Jurkat, Clone E6-1 (cell line): ENCODE results near the gene ZBBX.

Experiments
- DNase-seq: peaks from one replicate; pipeline ENCODE4 v3.0.0-alpha.2; 2011; ENCODE audit warnings: low read depth, low spot score
- H3K4me3 ChIP-seq: 2 replicates; pipeline ENCODE4 v1.5.1; 2011; ENCODE audit warnings: mild to moderate bottlenecking, low read length, control low read depth, moderate library complexity

ZBBX gene

DNA sequence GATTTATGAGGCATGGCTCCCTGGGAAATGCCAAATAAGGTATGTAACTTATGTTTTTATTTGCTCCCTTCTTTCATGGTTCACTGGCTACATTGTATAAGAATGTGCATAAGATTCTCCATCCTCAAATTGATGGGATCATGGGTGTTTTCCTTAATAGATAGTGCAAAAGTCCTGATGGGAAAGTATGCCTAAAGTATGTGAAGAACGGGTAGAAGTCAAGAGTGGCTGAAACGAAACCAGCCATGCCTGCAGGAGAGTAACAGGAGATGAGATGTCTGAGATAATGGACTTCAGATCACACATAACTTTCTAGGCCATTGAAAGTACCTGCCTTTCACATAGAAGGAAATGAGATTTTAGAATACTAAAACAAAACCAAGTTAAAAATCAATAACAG, 56.5 kb downstream of the ZBBX start:
- DNase-seq, result no peak
- no peak overlapping the region for H3K4me3 ChIP-seq

DNA sequence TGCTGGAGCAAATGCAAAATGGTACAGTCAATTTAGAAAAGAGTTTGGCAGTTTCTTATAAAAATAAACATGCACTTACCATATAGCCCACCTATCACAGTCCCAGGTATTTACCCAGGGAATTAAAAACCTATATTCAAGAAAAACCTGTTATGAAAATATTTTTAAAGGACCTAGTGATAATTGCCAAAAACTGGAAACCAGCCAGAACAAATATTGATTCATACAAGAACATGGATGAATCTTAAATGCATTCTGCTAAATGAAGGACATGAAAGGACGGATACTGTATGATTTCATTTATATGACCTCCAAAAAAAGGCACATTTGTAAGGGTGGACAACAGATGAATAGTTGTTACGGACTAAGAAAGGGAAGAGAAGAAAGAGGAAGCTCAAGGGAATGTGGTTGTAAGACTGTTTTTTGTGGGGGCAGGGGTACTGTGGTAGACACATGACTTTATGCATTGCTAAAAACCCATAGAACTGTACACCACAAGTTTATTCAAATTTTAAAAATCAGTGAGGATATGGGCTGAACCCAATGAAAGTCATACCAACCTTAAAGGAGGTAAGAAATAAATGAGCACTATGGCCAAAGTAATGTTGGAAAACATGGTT, 61.0 kb downstream of the ZBBX start:
- H3K4me3 ChIP-seq, result no peak overlapping the region
- DNase-seq, result no peak

DNA sequence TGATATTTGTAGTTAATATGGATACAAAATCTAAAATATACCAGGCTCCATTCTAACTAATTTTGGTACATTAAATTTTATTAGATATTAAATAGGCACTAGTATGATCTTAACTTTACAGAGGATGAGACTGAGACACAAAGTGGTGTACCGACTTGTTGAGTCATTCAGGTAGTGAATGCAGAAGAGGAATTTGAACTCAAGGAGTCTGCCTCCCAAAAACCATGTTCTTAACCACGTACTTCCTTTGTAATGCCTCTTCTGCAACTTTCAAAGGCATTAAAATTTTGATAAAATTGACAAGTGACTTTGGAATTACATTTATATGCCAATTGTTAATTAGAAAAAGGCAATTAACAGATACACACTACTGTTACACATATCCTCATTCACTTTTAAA, 61.8 kb downstream of the ZBBX start:
- H3K4me3 ChIP-seq, result no peak overlapping the region
- DNase-seq, result no peak

DNA sequence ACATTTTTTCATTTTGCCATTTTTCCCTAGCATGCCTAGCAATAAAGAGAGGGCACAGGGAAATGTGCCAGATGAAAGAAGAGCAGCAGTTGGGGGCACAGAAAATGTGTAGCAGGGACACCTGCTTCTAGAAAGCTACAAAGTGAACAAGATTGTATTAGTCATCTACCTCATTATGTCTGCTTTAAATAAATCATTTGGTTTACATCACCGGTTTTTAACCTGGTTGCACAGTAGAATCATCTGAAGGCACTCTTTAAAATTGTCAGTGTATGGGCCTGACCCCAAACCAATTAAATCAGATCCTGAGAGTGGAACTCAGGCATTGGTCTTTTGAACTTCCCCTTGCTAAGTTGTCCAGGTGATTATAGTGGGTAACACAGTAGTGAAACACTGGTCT, 73.8 kb downstream of the ZBBX start:
- DNase-seq, result no peak
- H3K4me3 ChIP-seq, result no peak overlapping the region

DNA sequence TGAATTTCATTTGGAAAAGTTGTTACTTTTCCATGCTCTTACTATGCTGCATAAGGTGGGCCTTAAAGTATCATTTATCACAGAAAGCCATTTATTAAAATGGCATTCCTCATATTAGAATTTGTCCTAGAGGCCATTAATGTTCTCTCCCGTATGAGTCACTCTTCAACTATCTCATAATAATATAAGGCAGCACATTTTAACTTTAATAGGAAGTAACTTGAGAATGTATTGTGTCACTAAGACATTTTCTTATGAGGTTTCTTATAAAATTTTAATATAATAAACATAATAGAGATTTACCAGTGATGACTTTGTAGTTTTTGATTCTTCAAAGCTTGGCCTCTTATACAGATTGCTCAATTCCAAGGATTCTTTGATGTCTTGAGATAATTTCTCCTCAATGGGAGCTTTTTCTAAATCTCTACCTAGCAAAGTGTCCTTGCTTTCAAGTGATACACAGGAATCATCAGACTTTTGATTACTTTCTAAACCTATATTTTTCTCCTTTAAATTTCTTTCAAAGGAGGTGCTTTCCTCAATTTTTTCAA, 74.7 kb downstream of the ZBBX start:
- no peak for DNase-seq
- no peak overlapping the region for H3K4me3 ChIP-seq

DNA sequence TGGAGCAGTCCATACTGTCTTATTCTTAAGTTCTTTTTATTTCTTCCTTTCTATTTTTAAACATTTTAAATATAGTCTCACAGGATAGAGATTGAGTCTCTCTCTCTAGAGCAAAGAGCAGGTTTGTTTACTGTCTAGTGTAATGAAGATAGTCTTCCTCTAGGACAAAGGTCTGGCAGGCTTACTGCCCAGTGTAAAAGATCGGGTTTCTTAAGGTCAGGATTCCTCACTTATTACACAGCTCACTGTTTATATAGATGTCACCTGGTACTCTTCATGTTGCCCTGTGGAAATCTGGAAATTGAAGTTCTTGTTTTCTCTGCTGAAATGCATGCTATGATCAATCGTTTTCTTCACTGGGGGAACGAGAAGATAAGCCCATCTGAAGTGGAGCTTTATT, 76.0 kb downstream of the ZBBX start:
- no peak for DNase-seq
- H3K4me3 ChIP-seq, result no peak overlapping the region

DNA sequence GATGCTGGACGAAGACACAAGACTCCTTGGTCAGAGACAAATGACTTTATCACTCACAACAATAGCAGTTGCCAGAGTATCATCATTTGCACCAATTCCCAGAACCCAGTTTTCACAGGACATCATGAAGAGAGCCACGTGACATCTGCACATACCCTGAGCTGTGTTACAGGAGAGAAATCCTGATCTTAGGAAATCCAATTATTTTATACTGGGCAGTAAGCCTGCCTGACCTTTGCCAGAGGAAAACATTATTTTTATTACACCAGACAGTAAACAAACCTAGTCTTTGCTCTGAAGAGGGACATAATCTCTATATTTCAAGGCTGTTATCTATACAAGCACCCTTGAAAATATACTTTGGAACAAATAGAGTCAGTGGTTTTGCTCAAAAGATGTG, 77.4 kb downstream of the ZBBX start:
- no peak for DNase-seq

DNA sequence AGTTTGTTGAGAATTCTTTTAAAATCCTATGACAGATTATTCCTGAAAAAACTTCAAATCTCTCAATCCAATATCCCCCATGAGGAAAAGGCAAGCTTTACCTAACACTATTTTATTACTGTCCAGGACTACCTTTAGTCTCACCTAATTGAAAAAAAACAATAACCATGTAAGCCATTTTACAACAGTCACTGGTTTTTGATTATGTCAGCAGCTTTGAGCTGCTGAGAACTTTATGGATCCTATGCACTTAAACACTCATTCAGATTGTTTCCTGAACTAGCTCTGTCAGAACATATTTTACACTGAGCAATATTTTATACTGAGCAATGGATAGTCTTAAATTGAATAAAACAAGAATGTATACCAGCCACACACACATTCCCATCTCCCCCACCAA, 79.9 kb downstream of the ZBBX start:
- H3K4me3 ChIP-seq, result no peak overlapping the region
- DNase-seq, result no peak

More for the DNA sequence above, 77.4 kb downstream of the ZBBX start:
- no peak overlapping the region for H3K4me3 ChIP-seq

DNA sequence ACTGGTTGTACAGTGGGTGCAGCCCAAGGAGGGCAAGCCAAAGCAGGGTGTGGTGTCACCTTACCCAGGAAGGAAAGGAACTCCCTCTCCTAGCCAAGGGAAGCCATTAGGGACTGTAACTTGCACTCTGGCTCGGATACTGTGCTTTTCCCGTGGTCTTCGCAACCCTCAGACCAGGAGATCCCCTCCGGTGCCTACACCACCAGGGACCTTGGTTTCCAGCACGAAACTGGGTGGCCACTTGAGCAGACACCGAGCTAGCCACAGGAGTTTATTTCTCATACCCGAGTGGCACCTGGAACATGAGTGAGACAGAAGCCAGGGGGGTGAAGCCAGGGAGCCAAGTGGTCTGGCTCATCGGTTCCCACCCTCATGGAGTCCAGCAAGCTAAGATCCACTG, 90.7 kb downstream of the ZBBX start:
- no peak overlapping the region for H3K4me3 ChIP-seq
- no peak for DNase-seq

DNA sequence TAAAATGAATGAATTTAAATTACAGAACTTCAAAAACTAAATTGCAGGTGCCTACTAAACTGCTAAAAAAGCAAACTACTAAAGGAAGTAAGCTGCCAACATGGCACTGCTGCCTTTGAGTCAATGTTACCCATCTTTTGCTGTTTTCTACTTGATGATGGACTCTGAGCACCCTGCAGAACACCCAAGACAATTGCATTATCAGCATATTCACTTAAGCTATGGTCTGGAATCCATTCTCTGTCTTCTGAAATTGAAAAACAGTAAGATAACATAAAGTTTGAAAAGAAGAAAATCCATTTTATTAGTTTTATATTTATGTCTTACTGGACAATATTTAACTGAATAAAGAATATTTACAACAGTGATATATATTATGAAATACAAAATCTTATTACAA, 91.4 kb downstream of the ZBBX start:
- no peak overlapping the region for H3K4me3 ChIP-seq
- DNase-seq, result no peak

DNA sequence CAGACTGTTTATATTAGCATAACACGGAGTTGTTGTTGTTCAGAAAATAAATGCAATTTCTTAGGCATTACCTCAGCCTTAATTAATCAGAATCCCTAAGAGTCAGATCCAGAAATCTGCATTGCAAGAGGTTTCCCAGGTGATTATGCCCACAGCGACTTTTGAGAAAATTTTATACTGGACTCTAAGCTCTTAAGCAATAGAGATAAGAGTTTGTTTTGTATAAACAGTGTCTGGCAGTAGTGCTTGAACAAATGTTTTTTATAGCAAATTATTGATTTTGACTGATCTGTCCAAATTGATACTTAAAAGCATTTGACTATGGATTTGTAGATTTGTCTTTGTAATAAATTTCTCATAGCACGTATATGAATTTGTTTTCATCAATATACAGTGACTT, 92.8 kb downstream of the ZBBX start:
- DNase-seq, result no peak
- no peak overlapping the region for H3K4me3 ChIP-seq

DNA sequence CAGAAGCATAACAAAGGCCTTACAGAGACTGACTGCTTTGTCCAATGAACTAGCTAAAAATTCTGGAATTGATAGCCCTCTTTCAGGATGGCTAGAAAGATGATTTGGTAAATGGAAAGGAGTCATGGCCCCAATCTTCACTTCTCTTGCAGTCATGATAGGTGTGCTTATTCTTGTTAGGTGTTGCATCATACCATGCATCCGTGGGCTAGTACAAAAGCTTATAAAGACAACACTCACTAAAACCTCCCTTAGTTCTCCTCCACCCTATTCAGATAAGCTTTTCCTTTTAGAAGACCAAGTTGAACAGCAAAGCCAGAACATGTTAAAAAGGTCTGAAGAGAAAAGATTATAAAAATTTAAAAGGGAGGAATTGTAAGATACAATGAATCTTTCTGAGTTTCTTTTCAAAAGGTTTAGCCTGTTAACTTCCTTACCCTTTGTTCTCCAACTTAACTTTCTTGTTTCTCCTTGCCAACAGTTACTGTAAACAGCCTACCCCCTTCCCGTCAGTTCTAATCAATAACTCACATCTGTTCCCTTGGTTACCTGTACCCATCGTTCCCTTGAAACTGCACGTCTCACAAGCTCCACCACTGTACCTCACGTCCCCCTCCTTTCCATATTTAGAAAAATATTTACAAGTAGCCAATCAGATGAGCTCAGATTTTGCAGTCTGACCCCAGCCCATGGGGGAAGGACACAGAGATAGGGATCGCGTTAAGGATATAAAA, 105.8 kb downstream of the ZBBX start:
- DNase-seq, result no peak
- no peak overlapping the region for H3K4me3 ChIP-seq

DNA sequence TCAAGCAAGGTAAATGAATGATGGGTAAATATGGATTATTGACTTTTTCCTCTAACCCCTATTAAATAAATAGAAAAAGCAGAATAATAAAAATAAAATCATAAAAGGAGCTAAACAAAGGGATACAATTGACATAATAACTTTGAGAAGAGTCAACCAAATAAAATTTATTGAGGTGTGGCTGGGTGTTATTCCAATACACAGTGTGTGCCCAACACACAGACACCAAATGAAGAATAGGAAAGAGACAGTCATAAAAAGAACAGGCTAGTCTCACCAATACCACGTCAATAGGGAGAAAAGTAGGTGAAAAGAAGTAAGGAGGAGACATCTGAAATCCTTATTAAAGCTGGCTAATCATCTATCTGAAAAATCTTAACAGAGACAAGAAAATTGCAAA, 127.1 kb downstream of the ZBBX start:
- no peak overlapping the region for H3K4me3 ChIP-seq
- DNase-seq, result no peak

DNA sequence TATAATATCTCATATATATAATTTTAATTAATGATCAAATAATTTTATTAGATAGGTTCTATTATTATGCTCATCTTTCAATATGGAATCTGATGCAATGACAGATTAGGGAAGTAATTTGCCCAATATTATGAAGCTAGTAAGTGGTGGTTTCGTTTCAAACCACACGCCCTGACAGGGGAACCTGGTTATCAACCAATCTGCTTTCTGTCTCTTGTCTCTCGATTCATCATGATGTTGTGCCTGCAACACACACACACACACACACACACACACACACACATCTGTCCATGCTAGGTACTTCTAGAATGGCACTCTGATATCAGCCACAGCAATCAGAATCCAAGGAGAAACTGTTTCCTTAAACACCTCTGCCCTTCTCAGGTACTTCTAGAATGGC, 128.4 kb downstream of the ZBBX start:
- no peak overlapping the region for H3K4me3 ChIP-seq
- no peak for DNase-seq

DNA sequence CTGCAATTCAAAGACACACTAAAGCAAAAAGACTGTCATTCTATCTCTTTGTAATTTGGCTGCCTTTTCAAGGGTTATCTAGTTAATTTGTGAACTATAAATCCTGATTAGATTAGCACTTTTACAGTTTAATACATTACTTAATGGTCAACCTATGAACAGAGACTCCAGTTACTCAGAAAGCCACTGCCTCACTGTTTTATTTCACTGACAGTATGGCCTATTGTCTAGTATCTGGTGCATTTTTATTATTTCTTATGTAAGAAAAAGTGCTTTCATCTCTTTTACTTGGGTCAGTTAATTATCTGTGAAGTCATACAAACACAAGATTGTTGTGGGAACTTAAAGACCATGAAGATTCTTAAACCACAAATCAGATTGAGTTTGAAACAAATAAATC, 133.8 kb downstream of the ZBBX start:
- H3K4me3 ChIP-seq, result no peak overlapping the region
- DNase-seq, result no peak

DNA sequence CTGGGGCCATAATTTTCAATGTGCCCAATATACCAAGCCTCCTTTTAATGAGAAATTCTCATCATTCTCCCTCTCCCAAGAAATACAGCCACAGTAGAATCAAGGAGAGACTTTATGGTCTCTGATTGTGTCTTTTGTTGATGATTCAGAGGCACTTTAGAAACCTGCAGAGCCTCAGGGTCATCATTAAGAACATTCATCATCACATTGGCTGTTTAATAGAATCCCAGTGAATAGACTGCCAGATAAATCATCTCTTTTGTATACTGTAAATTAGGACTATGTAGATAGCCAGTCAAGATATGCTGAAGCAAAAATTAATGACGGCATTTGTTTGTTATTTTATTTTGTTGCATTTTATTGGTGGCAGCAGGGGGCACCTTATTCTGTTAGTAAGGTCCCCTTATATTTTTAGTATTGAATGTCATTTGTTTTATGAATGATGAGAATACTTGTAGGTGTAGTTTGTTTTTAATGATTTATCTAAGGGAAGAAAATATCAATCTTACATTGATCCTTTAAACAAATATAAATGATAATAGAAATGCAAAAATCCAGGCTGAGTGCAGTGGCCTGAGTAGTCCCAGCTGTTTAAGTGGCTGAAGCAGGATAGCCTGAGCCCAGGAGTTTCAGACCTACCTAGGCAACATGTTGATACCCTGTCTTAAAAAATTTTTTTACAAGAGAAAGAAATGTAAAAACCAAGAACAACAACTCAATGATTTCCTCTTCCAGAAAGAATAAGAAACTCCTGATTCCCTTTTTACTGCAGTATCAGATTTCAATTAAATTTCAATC, 138.8 kb downstream of the ZBBX start:
- no peak overlapping the region for H3K4me3 ChIP-seq
- no peak for DNase-seq

DNA sequence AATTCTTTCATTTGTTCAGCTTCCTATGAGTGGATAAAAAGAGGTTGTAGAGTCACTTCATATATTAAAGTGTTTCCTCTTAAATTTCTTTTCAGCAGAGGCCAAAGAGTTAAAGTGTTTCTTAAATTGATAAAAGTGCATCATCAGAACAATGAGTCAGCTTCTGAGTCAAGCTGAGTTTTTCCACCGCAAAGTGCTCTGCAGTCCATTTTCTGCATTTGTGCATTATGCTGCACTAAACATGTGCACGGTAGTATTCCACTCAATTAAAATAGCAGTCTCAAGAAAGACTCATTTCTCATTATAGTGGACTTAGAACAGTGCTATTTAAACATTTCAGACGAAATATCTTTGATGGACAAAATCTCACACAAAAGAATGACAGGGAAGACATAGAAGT, 152.0 kb downstream of the ZBBX start:
- DNase-seq, result no peak
- no peak overlapping the region for H3K4me3 ChIP-seq

DNA sequence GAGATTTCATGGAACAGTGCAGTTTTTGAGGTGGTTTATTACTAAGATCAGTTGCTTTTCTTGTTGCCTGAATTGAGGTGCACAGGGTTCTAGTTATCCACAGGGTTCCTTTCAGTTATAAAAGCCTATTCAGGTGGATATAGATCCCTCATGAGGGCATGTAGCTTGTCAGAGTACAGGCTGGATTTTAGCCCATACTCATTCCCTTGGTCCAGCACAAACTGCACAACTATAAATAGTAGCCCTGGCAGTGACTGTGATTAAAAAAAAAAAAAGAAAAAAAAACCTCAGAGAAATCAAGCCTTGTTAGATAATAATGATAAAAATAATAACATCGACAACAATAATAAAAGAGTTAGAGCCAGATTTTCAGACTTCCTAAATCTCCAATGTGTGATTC, 154.3 kb downstream of the ZBBX start:
- no peak overlapping the region for H3K4me3 ChIP-seq
- DNase-seq, result no peak

DNA sequence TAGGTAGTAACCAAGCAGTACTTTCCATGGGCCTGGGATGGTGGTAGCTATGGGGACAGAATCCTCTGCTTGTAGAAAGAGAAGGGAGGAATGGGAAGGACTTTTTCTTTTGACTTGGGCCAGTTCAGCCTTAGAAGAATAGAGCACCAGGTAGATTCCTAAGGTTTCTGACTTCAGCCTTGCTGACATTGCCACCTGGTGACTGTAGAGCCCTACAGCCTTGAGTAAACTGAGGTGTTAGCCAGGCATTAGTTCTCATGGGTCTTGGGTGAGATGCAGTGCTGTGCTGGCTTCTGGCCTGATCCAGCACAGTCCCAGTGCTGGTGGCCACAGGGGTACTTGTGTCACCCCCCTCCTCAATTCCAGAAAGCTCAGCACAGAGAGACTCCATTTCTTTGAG, 171.1 kb downstream of the ZBBX start:
- no peak for DNase-seq
- no peak overlapping the region for H3K4me3 ChIP-seq

DNA sequence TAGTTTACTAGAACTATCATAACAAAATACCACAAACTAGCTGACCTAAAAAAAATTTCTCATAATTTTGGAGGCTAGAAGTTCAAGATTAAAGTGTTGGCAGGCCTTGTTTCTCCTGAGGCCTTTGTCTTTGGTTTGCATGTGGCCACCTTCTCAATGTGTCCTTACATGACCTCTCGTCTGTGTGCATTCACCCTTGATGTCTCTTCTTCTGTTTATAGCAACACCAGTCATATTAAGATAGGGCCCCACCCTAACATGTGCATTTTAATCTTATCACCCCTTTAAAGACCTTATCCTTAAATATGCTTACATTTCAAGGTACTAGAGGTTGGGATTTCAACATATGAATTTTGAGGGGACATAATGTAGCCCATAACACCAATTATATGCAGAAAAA, 177.0 kb downstream of the ZBBX start:
- no peak overlapping the region for H3K4me3 ChIP-seq
- no peak for DNase-seq
